Adrenal gland (tissue), 5 donors: ENCODE data around the gene NFYC.

ENCODE experiments used
- POLR2A ChIP-seq, 2 donors: fragments of 450-650 bp; IDR thresholded peaks; one replicate each; pipeline ENCODE4 v1.6.1; 2017; ENCODE audit warnings: antibody characterized with exemption in 2 of 2, mild to moderate bottlenecking in 2 of 2, moderate library complexity in 1 of 2
- TF ChIP-seq, protein P1 (sequence below), 6 experiments: fragments of 450-650 bp in 4 of 6; fragments of 200-600 bp in 2 of 6; sonication (generic) in 1 of 6; IDR thresholded peaks; 1 replicate in 5 of 6; 2 replicates in 1 of 6; pipeline versions ENCODE4 v1.5.1 to v1.8.0; 2016 to 2021; ENCODE audit warnings: antibody characterized with exemption in 6 of 6, mild to moderate bottlenecking in 2 of 6, moderate library complexity in 1 of 6
- donor health status: DM: no; HTN: no; CAD: no.

DNA sequence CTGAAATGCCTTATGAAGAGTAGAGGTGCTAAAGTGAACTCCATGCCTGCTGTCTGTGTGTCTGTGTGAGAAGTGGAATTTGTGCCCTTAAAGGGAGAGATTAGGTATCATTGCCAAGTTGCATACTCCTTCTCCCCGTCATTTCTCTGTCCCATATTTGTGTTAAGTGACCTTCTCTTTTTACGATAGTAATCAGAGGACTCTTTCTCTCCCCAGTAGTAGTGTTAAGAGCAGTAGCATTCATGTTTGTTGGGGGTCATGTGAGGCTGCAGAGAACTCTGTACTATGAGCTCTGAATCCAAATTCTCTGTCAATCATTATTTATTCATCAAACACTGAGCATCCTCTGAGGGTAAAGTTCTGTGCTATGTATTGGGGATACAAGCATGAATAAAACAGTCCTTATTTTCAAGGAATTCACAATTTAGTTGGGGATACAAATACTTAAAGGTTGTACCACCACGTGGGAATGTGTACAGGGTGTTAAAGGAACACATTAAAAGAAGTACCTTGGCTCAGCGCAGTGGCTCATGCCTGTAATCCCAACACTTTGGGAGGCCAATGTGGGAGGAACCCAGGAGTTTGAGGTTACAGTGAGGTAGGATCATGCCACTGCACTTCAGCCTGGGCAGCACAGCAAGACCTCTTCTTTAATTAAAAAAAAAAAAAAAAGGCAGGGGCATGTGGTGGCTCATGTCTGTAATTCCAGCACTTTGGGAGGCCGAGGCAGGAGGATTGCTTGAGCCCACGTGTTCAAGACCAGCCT lies 67.3 kb downstream of the NFYC start:
- TF ChIP-seq, protein P1, sequence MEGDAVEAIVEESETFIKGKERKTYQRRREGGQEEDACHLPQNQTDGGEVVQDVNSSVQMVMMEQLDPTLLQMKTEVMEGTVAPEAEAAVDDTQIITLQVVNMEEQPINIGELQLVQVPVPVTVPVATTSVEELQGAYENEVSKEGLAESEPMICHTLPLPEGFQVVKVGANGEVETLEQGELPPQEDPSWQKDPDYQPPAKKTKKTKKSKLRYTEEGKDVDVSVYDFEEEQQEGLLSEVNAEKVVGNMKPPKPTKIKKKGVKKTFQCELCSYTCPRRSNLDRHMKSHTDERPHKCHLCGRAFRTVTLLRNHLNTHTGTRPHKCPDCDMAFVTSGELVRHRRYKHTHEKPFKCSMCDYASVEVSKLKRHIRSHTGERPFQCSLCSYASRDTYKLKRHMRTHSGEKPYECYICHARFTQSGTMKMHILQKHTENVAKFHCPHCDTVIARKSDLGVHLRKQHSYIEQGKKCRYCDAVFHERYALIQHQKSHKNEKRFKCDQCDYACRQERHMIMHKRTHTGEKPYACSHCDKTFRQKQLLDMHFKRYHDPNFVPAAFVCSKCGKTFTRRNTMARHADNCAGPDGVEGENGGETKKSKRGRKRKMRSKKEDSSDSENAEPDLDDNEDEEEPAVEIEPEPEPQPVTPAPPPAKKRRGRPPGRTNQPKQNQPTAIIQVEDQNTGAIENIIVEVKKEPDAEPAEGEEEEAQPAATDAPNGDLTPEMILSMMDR (IDR thresholded peaks at IDR 0.05) = no peak
- TF ChIP-seq POLR2A (IDR thresholded peaks at IDR 0.05) = no peak
